Measurements from ENCODE around the gene MROH2A.

MROH2A gene

GRCh38 chr2:233838251-233838650, 60.1 kb downstream of the MROH2A start:
- no peak for DNase-seq

- DNase-seq = no peak
These were observed 60.8 kb downstream of the MROH2A start for GRCh38 chr2:233838726-233839446.

GRCh38 chr2:233839447-233839820, 61.3 kb downstream of the MROH2A start:
- no peak for DNase-seq

GRCh38 chr2:233840520-233840919, 62.4 kb downstream of the MROH2A start:
- DNase-seq = no peak

DNA sequence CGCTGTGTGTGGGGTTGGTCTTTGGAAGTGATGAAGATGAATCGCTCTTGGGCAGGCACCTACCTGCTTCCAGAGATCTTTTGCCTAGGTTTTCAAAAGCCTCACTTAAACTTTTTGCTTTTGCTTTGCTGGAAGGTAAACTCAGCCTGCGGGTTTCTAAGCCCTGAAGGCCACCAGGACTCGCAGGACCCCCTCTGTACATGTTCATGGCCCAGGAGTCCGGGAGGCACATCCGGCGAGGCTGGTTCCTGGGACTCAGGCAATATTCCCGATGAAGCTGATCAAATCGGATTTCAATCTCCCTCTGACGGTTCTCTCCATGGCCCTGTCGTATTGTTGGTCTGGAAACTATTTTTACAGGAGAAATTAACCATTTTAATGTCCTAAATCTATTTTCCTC, 63.1 kb downstream of the MROH2A start:
- DNase-seq = no peak

- no peak for DNase-seq
These were observed 66.1 kb downstream of the MROH2A start for GRCh38 chr2:233844064-233844807.

DNA sequence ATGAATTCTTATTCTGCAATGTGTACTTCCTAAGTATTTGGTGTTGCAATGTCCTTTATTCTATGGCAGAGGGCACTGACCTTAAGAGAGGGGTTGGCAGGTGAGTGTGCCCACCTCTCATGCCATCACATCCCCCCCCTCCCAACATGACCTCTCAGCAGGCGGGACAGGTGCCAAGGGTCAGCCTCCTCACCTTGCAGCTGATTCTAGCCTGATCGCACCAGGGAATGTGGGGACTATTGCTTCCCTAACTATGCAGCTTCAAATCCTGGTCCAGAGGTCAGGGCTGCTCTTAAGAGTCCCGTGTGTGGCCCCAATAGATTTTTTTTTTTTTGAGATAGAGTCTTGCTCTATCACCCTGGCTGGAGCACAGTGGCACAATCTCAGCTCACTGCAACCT, 66.7 kb downstream of the MROH2A start:
- no peak for DNase-seq

GRCh38 chr2:233845301-233846060, 67.4 kb downstream of the MROH2A start:
- no peak for DNase-seq

DNA sequence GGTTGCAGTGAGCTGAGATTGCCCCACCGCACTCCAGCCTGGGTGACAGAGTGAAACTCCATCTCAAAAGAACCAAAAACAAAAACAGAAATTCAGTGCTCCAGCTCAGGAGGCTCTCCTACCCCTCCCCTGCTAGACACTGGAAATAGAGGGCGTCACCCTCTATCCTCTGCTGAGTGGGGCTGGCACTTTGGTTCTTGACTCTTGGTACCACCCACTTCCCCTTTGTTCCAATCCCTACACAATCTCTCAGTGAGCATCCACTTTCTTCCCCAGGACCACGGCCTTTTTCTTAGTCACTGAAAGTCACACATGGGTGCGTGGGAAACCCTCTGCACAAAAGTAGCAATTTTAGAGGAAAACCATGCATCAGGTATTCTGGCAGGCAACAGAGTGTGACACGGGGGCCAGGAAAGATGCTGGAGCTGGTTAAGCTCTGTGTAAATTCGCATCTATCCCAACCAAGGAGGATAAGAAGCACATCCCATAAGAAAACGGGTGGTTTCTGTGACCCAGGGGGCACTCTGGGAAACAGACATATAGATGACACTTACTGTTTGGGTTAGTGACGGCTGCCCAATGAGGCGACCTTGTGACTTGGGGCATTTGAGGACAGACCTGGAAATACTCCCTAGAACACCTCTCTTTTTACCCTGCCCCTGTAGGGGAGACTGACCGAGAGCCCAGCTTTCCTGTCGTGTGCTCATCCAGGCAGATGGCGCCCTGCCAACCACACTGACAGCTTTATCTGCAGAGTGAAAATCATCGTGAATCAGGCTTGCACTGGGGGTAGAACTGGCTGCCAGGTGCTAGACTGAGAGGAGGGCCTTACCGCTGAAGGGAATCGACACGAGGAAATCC, 68.5 kb downstream of the MROH2A start:
- DNase-seq = no peak

GRCh38 chr2:233847248-233847898, 69.2 kb downstream of the MROH2A start:
- no peak for DNase-seq

DNA sequence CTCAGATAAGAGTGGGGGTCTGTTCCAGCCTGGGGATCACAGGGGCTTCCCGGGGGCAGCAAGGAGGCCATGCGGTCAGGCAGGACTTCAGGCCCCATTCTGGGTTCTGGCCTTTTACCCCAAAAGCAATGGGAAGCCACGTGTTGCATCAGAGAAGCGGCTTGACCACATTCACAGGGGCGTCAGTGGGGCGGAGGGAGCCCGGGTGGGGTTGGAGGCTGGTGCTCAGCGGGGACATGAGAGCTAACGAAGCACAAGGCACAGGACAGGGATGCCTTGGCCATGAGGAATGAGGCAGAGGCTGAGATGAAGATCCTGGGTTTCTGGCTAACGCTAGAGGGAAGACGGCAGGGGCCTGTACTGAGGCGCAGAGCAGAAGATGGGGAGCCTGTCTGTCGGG, 70.1 kb downstream of the MROH2A start:
- DNase-seq = no peak

DNA sequence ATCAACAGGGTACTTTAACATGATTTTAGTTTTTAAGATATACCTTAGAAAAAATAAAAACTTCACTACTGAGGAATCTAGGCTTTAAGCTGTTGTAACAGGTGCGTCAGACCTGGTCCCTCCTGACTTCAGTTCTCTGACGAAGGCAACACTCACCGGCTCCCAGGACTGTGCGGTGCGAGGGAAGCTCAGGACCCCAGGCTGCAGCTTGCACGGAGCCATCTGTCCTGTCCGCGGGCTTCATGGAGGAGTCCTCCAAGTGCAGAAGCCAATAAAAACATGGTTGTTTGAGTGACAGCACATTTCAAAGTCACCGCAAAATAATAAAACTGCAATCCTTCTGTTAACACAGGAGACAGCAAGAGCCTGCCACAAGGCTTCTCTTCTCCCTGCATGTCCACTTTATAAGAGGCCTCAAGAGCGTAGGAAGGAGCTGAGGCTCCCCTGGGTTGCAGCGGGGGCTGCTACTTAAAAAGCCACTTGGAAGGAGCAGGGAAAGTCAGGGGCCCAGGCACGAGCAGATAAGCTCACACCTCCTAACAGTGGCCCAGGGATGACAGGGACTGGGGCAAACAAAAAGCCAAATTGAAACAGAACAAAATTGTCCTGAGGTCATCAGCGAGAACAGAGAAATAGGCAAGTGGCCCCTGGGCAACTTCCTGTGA, 71.6 kb downstream of the MROH2A start:
- DNase-seq = no peak

GRCh38 chr2:233850745-233851144, 72.6 kb downstream of the MROH2A start:
- DNase-seq = no peak

DNA sequence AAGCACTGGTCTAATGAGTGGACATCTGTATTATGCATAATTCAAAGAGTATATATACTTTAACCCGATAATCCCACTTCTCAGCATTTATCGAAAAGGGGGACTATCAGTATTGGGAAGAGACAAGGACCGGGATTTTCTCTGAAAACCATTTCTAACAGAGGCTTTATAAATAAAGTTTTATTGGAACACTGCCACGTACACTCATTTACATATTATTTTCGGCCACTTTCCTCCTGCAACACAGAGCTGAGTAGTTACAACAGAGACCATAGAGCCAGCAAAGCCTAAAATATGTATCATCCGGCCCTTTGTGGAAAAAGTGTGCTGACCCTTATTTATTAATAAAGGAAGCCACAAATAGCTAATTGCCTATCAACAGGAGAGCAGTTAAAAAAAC, 73.0 kb downstream of the MROH2A start:
- no peak for DNase-seq

GRCh38 chr2:233852056-233852455, 73.9 kb downstream of the MROH2A start:
- no peak for DNase-seq

DNA sequence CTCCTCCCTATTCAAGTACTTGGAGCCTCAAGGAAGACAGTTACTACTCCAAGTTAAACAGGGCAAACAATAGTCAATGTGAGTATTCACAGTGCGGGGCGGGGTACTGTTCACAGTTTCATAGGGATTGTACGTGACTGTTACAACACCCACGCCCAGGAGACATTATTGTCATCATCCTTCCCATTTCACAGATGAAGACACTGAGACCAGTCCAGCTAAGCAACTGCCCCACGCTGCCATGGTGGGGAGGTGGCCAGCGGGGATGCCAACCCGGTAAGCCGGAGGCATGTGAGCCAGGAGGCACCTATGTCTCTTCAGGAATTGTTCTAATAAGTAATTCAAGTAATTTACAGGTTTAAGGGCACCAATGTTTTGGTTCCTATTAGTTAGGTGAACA, 75.2 kb downstream of the MROH2A start:
- DNase-seq = no peak

GRCh38 chr2:233853883-233854240, 75.7 kb downstream of the MROH2A start:
- no peak for DNase-seq

GRCh38 chr2:233854241-233854981, 76.3 kb downstream of the MROH2A start, which contains the start of gene HJURP:
TSS of gene HJURP (minus strand) at chr2:233854535. CDS start at chr2:233854500, 35 bp downstream.
- DNase-seq = peak; percentile 92

DNA sequence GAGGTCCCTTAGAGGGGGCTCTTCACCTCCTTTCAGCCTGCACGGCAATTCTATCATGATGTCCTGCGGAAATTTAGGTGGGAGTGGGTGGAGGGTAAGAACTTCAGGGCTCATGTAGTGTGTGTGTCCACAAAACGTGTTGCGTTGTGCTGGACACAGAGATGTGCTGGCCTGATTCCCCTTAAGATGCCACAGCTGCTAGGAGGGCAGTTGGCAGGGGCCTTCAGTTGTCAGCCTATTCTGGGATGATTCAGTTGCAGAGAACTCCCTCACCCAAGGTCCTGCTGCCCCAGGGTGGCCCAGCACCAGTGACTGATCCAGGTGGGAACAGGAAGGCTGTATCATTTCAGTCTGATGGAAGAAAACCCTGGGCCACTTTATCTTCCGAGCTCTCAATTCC, 77.2 kb downstream of the MROH2A start:
- DNase-seq = no peak

DNA sequence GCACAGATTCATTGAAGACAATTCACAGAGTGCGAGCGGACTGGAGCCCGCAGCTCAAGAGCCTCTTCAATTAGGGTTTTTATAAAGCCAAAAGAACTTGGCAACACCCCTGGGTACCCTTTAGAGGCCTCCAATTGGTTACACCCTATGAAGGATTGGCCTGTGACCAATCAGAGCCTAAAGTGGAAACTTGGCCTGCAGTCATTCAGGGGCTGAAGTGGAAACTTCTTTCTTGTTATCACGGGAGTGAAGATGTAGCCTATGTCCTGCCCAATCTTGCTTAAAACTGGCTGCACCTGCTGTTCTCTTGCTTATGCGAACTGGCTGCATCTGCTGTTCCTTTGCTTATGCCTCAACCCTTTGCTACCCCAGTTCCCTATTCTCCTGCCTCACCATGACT, 78.1 kb downstream of the MROH2A start:
- DNase-seq = no peak

Data from stimulated activated CD4-positive, alpha-beta T cell treated with anti-CD3 and anti-CD28 coated beads, Interleukin-4, amount 100 ng/mL, for 24 hours (primary cell).